ENCODE data around the gene TMED6. TPM values are rescaled to one million over a fixed set of nuclear protein-coding genes. Genes with fewer than 3 reads are reported as not detected.

The TMED6 gene
- total RNA-seq, 1 donor from 2014 or later, result 2.6 TPM

DNA sequence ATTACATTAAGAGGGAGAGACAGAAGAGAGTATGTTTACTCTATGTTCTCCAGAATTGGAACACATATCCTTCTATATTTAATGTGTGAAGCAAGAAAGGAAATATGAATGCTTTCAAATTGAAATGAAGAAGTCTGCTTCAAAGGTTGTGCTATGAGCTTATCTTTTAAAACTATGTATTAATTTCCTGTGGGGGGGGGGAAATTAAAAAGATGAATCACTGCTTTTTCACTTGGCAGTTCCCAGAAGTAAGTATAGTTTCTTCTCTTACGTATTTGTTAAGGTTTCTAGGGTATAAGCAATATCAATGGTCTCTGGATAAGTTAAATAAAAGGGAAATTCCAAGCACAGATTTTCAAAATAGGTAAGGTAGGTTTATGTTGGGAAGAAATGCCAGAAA, 27.2 kb upstream of the TMED6 start:
- TF ChIP-seq, protein P1, sequence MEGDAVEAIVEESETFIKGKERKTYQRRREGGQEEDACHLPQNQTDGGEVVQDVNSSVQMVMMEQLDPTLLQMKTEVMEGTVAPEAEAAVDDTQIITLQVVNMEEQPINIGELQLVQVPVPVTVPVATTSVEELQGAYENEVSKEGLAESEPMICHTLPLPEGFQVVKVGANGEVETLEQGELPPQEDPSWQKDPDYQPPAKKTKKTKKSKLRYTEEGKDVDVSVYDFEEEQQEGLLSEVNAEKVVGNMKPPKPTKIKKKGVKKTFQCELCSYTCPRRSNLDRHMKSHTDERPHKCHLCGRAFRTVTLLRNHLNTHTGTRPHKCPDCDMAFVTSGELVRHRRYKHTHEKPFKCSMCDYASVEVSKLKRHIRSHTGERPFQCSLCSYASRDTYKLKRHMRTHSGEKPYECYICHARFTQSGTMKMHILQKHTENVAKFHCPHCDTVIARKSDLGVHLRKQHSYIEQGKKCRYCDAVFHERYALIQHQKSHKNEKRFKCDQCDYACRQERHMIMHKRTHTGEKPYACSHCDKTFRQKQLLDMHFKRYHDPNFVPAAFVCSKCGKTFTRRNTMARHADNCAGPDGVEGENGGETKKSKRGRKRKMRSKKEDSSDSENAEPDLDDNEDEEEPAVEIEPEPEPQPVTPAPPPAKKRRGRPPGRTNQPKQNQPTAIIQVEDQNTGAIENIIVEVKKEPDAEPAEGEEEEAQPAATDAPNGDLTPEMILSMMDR (IDR thresholded peaks at IDR 0.05; ENCODE audit: unreplicated experiment), result no peak
- no peaks in the 10 kb centered on the region for H3K9me3 Mint-ChIP-seq (ENCODE audit: low read depth)
- no peak for DNase-seq (ENCODE audit: low spot score, unreplicated experiment)
- H3K36me3 Mint-ChIP-seq (ENCODE audit: insufficient read depth), result peaks cover 18% of the 10 kb centered on the region
- no peak overlapping the region for H3K27ac Mint-ChIP-seq
- H3K27me3 Mint-ChIP-seq, result no peaks in the 10 kb centered on the region
- H3K4me1 Mint-ChIP-seq (ENCODE audit: low read depth), result peaks cover under 1% of the 10 kb centered on the region
- no peak overlapping the region for H3K4me3 Mint-ChIP-seq (ENCODE audit: low read depth)

DNA sequence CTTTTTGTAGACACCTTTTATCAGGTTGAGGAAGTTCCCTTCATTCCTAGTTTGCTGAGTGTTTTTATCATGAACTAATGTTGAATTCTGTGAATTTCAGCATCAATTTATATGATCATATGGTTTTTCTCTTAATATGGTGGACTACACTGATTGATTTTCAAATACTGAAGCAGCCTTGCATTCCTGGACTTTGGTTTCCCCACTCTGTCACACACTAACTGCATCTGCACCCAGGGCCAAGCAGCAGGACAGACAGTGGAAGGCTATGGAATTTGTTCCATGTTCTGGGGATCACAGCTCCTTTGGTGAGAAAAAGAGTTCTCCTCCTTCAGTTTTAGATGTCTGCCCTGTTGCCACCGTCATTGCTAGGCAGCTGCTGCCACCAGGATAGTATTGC, 26.4 kb upstream of the TMED6 start:
- Mint-ChIP-seq H3K36me3 (ENCODE audit: insufficient read depth) (peaks cover 16% of the 10 kb centered on the region), H3K4me1 (ENCODE audit: low read depth) (peaks cover 3% of the 10 kb centered on the region), H3K27me3 (no peaks in the 10 kb centered on the region), H3K9me3 (ENCODE audit: low read depth) (no peaks in the 10 kb centered on the region), H3K27ac (no peak overlapping the region), H3K4me3 (ENCODE audit: low read depth) (no peak overlapping the region)
- no peak for DNase-seq (ENCODE audit: low spot score, unreplicated experiment)
- TF ChIP-seq, protein P1 (IDR thresholded peaks at IDR 0.05; ENCODE audit: unreplicated experiment), result no peak

DNA sequence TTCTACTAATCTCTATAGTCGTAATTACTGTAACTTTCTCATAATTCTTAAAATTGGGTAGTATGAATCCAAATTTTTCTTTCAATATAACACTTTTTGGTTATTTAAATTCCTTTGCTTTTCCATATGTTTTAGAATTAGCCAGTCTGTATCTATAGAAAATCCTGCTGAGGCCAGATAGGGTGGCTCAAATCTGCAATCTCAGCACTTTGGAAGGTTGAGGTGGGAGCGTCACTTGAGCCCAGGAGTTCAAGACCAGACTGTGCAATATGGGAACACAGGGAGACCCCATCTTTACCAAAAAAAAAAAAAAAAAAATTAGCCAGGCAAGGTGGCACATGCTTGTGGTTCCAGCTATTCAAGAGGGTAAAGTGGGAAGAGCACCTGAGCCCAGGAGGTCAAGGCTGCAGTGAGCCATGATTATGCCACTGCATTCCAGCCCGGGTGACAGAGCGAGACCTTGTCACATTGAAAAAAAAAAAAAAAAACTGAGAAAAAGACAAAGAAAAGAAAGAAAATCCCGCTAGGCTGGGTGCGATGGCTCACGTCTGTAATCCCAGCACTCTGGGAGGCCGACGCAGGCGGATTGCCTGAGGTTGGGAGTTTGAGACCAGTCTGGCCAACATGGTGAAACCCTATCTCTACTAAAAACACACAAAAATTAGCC, 24.9 kb upstream of the TMED6 start:
- Mint-ChIP-seq H3K27me3 (no peaks in the 10 kb centered on the region), H3K9me3 (ENCODE audit: low read depth) (no peaks in the 10 kb centered on the region), H3K4me1 (ENCODE audit: low read depth) (peaks cover 4% of the 10 kb centered on the region), H3K4me3 (ENCODE audit: low read depth) (no peak overlapping the region), H3K36me3 (ENCODE audit: insufficient read depth) (peaks cover 14% of the 10 kb centered on the region), H3K27ac (no peak overlapping the region)
- no peak for DNase-seq (ENCODE audit: low spot score, unreplicated experiment)
- TF ChIP-seq, protein P1 (IDR thresholded peaks at IDR 0.05; ENCODE audit: unreplicated experiment), result no peak

DNA sequence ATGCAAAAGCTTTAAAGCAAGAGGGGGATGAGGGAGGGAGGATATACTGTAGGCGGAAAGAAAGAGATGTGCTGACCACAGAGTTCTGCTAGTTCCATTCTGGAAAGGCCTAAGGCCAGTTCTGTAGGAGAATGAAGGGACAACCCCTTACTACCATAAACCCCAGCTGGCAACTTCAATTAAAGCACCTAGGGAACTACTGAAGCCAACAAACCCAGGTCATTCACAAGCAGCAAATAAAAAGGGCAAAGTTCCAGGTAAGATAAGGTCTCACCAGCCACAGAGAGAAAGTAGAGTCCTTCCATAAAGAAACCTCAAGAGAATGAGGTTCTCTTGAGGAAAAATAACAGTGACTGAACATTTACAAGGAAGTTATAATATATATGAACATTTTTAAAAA, 21.4 kb upstream of the TMED6 start:
- no peak for DNase-seq (ENCODE audit: low spot score, unreplicated experiment)
- Mint-ChIP-seq H3K9me3 (ENCODE audit: low read depth) (no peaks in the 10 kb centered on the region), H3K27ac (no peak overlapping the region), H3K4me1 (ENCODE audit: low read depth) (peaks cover 4% of the 10 kb centered on the region), H3K27me3 (no peaks in the 10 kb centered on the region), H3K4me3 (ENCODE audit: low read depth) (no peak overlapping the region), H3K36me3 (ENCODE audit: insufficient read depth) (peaks cover 25% of the 10 kb centered on the region)
- TF ChIP-seq, protein P1 (IDR thresholded peaks at IDR 0.05; ENCODE audit: unreplicated experiment), result no peak

DNA sequence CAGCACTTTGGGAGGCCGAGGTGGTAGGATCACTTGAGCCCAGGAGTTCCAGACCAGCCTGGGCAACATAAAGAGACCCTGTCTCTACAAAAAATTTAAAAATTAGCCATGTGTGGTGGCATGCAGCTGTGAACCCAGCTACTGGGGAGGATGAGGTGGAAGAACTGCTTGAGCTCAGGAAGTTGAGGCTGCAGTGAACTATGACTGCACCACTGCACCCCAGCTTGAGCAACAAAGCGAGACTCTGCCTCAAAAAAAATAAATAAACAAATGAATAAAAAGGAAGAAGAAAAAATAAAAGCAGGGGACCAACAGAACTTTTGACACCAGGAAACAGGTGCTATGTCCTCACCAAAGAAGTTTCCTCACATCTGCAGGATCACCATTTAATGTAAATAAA, 20.0 kb upstream of the TMED6 start:
- no peak for DNase-seq (ENCODE audit: low spot score, unreplicated experiment)
- Mint-ChIP-seq H3K27ac (no peak overlapping the region), H3K27me3 (no peaks in the 10 kb centered on the region), H3K9me3 (ENCODE audit: low read depth) (no peaks in the 10 kb centered on the region), H3K36me3 (ENCODE audit: insufficient read depth) (peaks cover 25% of the 10 kb centered on the region), H3K4me1 (ENCODE audit: low read depth) (peaks cover 4% of the 10 kb centered on the region), H3K4me3 (ENCODE audit: low read depth) (no peak overlapping the region)
- TF ChIP-seq, protein P1 (IDR thresholded peaks at IDR 0.05; ENCODE audit: unreplicated experiment), result no peak
